Small intestine (tissue), 7 donors: ENCODE results near the gene PPIP5K2. TPM values are rescaled to one million over a fixed set of nuclear protein-coding genes. Genes with fewer than 3 reads are reported as not detected.

Experiments
- DNase-seq, 2 donors: peaks; one replicate each; pipeline versions ENCODE4 v3.0.0 to v3.0.0-alpha.2; 2013
- FAIRE-seq: peaks from 2 replicates; lab custom pipeline; 2012; peaks lifted over from hg19 to GRCh38; lab: Jason Lieb, UNC
- H3K27ac ChIP-seq, 3 donors: one replicate each; pipeline ENCODE4 v1.5.1; 2013; ENCODE audit warnings: low read length in 2 of 3, mild to moderate bottlenecking in 2 of 3, control low read depth in 1 of 3, inconsistent platforms in 1 of 3, low read depth in 1 of 3, moderate library complexity in 1 of 3
- H3K27me3 ChIP-seq, 3 donors: one replicate each; pipeline ENCODE4 v1.6.1; 2013; ENCODE audit warnings: low read length in 3 of 3, inconsistent platforms in 1 of 3; ENCODE audit not compliant: control insufficient read depth in 3 of 3, insufficient read depth in 3 of 3
- H3K36me3 ChIP-seq, 3 donors: one replicate each; pipeline ENCODE4 v1.6.1; 2013; ENCODE audit warnings: low read length in 3 of 3, inconsistent platforms in 1 of 3, low read depth in 1 of 3, mild to moderate bottlenecking in 1 of 3, moderate library complexity in 1 of 3; ENCODE audit not compliant: control insufficient read depth in 3 of 3, insufficient read depth in 2 of 3
- H3K4me1 ChIP-seq, 3 donors: one replicate each; pipeline ENCODE4 v1.6.1; 2013; ENCODE audit warnings: low read length in 2 of 3, inconsistent platforms in 1 of 3, low read depth in 1 of 3, mild to moderate bottlenecking in 1 of 3, moderate library complexity in 1 of 3; ENCODE audit not compliant: control insufficient read depth in 3 of 3, insufficient read depth in 2 of 3
- H3K4me3 ChIP-seq, 3 donors: one replicate each; pipeline ENCODE4 v1.5.1; 2013; ENCODE audit warnings: low read length in 3 of 3, control low read depth in 1 of 3, inconsistent platforms in 1 of 3, low read depth in 1 of 3, mild to moderate bottlenecking in 1 of 3, moderate library complexity in 1 of 3
- H3K9me3 ChIP-seq, 2 donors: one replicate each; pipeline ENCODE4 v1.6.1; 2013; ENCODE audit warnings: low read depth in 1 of 2, low read length in 1 of 2; ENCODE audit not compliant: control insufficient read depth in 2 of 2, insufficient read depth in 1 of 2
- WGBS, 3 donors: extraction: QIAGEN DNeasy Blood & Tissue Kit; methylation state at CpG; one replicate each; pipeline ENCODE4 v1.1.7; 2013; 5-methylcytosine and 5-hydroxymethylcytosine counted together
- polyA plus RNA-seq, 4 donors: library from polyadenylated mRNA; stranded (reverse) in 3 of 4; unstranded in 1 of 4; fragments of 200-250 nt in 3 of 4; fragments of 120-200 nt in 1 of 4; gene quantifications; one replicate each; pipeline versions ENCODE4 v1.2.1 to v1.2.3, GENCODE V29; 2013
- donor health status: healthy with polysubstance abuse.
- donor health status: control.
- donor health status: control.
- donor health status: Bipolar disorder and iron deficiency.
- donor health status: healthy.

Gene PPIP5K2
- polyA plus RNA-seq, 4 donors = 11.9 to 53.5 (median 16.1) TPM

DNA sequence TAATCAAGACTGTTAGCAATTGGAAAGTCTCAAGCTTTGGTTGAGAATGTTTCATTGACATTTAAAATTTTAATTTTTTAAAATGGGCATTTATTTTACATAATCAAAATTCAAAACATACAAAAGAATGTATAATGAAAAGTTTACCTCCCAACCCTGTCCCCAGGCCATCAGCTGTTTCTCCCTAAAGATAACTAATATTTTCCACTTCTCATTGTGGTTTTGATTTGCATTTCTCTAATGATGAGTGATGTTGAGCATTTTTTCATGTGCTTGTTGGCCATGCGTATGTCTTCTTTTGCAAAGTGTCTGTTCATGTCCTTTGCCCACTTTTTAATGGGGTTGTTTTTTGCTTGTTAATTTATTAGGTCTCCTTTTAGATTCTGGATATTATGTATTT is 127.0 kb downstream of the PPIP5K2 start:
- FAIRE-seq = no peak
- no peak for DNase-seq
- Histone ChIP-seq H3K27me3 (no peaks in the 10 kb centered on the region), H3K36me3 (no peaks in the 10 kb centered on the region), H3K4me1 (no peaks in the 10 kb centered on the region), H3K27ac (no peak overlapping the region), H3K4me3 (no peak overlapping the region), H3K9me3 (no peaks in the 10 kb centered on the region)
- 88 to 95% (median 91%) methylated on average over 1 of the region's 1 CpG for WGBS, 3 donors

DNA sequence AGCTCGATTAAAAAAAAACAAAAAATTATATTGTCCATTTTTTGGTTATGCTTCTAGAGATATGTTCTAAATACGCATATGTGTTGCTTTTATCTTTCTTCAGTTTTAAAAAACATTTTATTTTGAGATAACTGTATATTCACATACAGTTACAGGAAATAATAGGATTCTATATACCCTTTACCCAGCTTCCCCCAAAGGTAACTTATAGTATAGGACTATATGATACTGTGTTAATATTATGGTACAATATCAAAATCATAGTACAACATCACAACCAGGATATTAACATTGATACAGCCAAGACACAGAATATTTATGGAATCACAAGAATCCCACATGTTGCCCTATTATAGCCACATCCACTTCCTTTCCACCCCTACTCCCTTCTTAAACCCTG is 129.0 kb downstream of the PPIP5K2 start:
- no peaks in the 10 kb centered on the region for H3K36me3 ChIP-seq
- no peaks in the 10 kb centered on the region for H3K4me1 ChIP-seq
- DNase-seq (no peak), FAIRE-seq (no peak)
- no peaks in the 10 kb centered on the region for H3K27me3 ChIP-seq
- no peak overlapping the region for H3K27ac ChIP-seq
- WGBS, 3 donors = 94 to 95% (median 94%) methylated on average over 2 of the region's 2 CpGs
- no peak overlapping the region for H3K4me3 ChIP-seq
- no peaks in the 10 kb centered on the region for H3K9me3 ChIP-seq

DNA sequence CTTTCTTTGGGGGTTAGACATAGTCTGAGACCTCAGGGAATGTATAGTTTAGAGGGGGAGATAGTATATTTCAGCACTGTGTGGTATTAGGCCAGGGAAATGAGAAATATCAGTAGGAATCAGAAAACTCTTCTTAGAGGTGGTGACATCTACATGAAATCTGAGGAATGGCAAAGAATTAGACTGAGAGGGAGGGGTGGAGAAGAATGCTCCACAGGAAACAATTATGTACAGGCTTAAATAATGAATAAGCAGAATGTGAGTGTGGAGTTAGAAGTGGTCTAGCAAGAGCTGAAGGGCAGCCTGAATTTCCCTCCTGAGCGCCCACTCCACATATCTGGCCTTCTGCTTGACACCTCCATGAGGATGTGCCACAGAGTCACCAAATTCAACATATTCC is 134.8 kb downstream of the PPIP5K2 start:
- Histone ChIP-seq H3K4me3 (no peak overlapping the region), H3K27ac (no peak overlapping the region), H3K36me3 (no peaks in the 10 kb centered on the region), H3K9me3 (no peaks in the 10 kb centered on the region), H3K27me3 (no peaks in the 10 kb centered on the region), H3K4me1 (peaks cover 0 to 7% (median 3%) of the 10 kb centered on the region in 3 donors)
- DNase-seq = no peak
- 18 to 75% (median 45%) methylated on average over 1 of the region's 1 CpG for WGBS, 3 donors
- FAIRE-seq = no peak

DNA sequence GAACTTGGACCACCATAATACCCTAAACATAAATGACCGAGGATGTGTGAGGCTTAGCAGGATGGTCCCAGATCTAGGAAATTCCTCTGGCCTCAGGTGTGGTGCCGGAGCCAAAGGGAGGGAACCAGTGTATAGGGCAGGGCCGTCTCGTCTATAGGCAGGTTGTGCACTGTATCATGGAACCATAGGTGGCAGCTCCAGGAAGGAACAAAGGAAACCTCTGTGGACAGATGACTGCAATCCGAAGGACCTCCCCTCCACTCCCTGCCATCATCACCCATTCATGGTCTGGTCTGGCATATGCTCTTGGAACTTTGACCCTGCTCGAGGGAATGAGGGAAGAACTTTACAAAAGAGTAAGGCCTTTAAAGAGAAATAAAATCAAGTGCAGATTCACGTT is 135.6 kb downstream of the PPIP5K2 start:
- Histone ChIP-seq H3K27ac (no peak overlapping the region), H3K9me3 (no peaks in the 10 kb centered on the region), H3K4me1 (peaks cover 1 to 7% (median 3%) of the 10 kb centered on the region in 3 donors), H3K27me3 (no peaks in the 10 kb centered on the region), H3K4me3 (no peak overlapping the region), H3K36me3 (no peaks in the 10 kb centered on the region)
- WGBS, 3 donors = 43 to 73% (median 56%) methylated on average over 7 of the region's 7 CpGs
- DNase-seq = peak; percentile 55 to 69
- FAIRE-seq = no peak

DNA sequence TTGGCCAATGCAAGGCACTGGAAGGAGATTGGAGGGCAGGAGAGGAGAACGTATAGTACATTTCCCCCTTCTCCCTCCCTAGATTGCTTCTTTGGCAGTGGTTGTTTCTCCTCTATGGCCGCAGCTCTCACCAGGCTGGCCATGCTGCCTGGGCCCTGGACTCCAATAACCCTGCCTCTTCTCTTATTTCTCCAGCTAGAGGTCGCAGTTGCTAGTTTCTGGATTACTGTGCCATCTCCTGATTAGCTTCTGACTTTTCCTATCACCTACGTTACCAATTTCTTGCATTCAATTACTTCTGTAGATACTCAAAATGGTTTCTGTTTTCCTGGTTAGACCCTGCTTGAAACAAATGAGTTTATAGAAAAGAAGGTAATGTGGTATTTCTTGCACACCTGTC is 136.1 kb downstream of the PPIP5K2 start:
- H3K36me3 ChIP-seq = no peaks in the 10 kb centered on the region
- peaks cover 3 to 8% (median 4%) of the 10 kb centered on the region in 3 donors for H3K4me1 ChIP-seq
- no peaks in the 10 kb centered on the region for H3K27me3 ChIP-seq
- H3K4me3 ChIP-seq = no peak overlapping the region
- no peaks in the 10 kb centered on the region for H3K9me3 ChIP-seq
- H3K27ac ChIP-seq = no peak overlapping the region
- 63 to 74% (median 64%) methylated on average over 4 of the region's 4 CpGs for WGBS, 3 donors
- FAIRE-seq (no peak), DNase-seq (peak in 1 of 2 donors; percentile 30)

DNA sequence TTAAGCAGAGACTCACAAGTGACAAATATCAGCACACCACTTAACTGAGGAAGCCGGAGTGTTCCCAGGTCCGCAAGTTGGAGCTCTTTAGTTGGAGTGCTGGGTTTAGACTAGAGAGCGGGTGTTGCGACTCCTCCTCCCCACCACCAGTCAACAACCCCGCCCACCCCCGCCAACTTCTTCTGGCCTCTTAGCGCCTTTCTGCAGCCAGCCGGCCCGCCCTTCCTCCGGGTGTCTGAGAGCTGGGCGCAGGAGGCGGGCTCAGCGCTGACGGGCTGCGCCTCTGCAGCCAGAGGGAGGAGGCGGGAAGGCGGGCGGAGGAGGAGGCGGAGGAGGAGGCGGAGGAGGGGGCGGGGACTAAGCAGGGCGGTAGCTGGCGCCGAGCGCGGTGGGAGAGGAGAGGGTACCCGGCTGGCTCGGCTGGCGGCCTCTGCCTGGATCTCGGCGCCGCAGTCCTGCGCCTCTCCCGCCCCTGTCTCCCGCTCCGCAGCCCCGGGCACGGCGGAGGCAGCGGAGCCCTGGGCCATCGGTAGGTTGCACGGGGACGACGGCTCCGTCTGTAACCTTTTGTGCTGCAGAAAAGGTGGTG is 138.4 kb downstream of the PPIP5K2 start, which contains the start of gene MACIR:
Gene MACIR (plus strand): TSS at position 396 of the 589 bp plus-strand sequence. CDS start 17,157 bp downstream, outside the sequence.
- Histone ChIP-seq H3K27ac (peak within 1 kb of the TSS; percentile 72 to 98 (median 97)), H3K4me3 (peak within 1 kb of the TSS; percentile 76 to 95 (median 88)), H3K4me1 (peaks cover 3 to 20% (median 10%) of the 10 kb centered on the region in 3 donors), H3K36me3 (no peaks in the 10 kb centered on the region), H3K9me3 (no peaks in the 10 kb centered on the region), H3K27me3 (no peaks in the 10 kb centered on the region)
- DNase-seq (peak; percentile 99), FAIRE-seq (no peak)
- WGBS, 3 donors = 0 to 1% (median 1%) methylated on average over 24 to 45 of the region's 45 CpGs

DNA sequence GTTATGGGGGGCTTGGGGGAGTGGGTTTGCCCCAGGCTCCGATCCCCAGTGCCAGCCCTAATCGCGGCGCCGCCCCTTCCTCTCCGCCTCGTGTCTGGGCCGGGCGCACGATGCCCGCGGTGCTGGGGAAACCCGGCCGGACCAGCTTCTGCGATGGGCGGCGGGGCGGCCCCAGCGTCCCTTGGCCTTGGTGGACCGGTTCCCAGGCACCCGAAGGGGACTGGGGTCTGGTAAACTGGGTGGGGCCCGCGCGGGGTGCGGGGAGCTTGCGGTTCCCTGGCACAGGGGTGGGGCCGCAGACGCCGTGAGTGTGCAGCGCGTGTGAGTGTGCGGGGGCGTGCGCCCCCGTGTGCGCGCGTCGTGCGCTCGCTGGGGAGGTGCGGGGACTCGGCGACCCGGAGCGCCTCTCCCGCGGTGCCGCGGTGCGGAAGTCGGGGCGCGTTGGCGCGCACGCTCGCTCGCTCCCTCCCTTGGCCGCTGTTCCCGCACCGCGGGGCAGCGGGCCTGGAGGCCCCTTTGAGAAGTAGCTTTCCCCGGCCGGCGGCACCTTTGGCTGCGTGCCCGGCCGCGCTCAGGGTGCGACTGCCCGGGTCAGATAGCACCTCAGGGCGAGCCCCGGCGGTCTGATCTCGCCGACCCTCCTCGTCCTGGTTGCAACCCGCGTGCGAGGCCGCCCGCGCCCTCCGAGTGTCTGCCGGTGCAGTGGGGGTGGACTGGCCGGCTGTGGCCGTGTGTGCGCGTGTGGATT is 139.0 kb downstream of the PPIP5K2 start:
- peak overlapping the region; percentile 72 to 98 (median 97) for H3K27ac ChIP-seq
- H3K9me3 ChIP-seq = no peaks in the 10 kb centered on the region
- peak overlapping the region; percentile 76 to 95 (median 88) for H3K4me3 ChIP-seq
- no peak for FAIRE-seq
- peak; percentile 66 to 87 for DNase-seq
- H3K4me1 ChIP-seq = peaks cover 3 to 20% (median 10%) of the 10 kb centered on the region in 3 donors
- no peaks in the 10 kb centered on the region for H3K27me3 ChIP-seq
- 0% methylated on average over 43 to 91 of the region's 91 CpGs for WGBS, 3 donors
- no peaks in the 10 kb centered on the region for H3K36me3 ChIP-seq

DNA sequence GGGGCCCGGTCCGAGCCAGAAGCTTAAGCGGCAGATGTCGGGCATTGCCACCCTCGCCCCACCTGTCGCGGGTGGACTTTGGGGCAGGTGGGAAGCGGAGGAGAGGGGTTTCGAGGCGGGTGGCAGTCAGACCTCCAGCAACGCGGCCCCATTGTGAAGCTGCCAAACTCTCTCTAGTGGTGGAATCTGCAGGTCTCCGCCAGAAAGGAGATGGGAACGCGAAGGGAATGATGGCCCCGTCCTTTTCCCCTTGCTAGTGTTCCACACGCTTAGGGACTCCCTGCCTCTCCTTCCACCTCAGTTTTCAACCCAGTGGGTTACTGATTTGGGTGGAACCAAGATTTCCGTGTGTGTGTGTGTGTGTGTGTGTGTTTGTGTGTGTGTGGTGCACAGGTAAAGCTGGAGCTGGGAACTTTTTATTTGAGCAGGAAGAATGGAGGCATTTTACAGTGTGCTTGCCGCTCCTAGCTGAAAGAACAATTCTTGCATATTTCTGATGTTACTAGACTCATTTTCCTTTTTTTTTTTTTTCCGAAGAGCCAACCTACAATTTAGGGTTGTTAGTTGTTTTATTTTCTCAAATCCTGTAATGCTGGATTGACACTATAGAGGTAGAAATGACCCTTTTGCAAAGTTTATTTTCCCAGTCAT is 139.7 kb downstream of the PPIP5K2 start:
- no peak for FAIRE-seq
- DNase-seq = peak in 1 of 2 donors; percentile 48
- H3K4me1 ChIP-seq = peaks cover 3 to 23% (median 10%) of the 10 kb centered on the region in 3 donors
- H3K27me3 ChIP-seq = no peaks in the 10 kb centered on the region
- 1 to 3% (median 2%) methylated on average over 20 of the region's 20 CpGs for WGBS, 3 donors
- peak overlapping the region; percentile 76 to 95 (median 88) for H3K4me3 ChIP-seq
- H3K9me3 ChIP-seq = no peaks in the 10 kb centered on the region
- peak overlapping the region; percentile 72 to 98 (median 97) for H3K27ac ChIP-seq
- H3K36me3 ChIP-seq = no peaks in the 10 kb centered on the region
